Activated CD8-positive, alpha-beta memory T cell treated with anti-CD3 and anti-CD28 coated beads for 4 hours (primary cell): Measurements from ENCODE around the gene ZFP36L2.

ENCODE experiments used
- DNase-seq, 2 donors: peaks; one replicate each; pipeline ENCODE4 v3.0.0-alpha.2; 2020; ENCODE audit warnings: low read depth in 2 of 2

ZFP36L2 gene

GRCh38 chr2:43223521-43224001 lies 2.8 kb downstream of the ZFP36L2 start:
- DNase-seq: no peak

- no peak for DNase-seq
Observed at GRCh38 chr2:43222475-43223309, 3.7 kb downstream of the ZFP36L2 start.

- DNase-seq: no peak
Observed at GRCh38 chr2:43221763-43222474, 4.5 kb downstream of the ZFP36L2 start.

DNA sequence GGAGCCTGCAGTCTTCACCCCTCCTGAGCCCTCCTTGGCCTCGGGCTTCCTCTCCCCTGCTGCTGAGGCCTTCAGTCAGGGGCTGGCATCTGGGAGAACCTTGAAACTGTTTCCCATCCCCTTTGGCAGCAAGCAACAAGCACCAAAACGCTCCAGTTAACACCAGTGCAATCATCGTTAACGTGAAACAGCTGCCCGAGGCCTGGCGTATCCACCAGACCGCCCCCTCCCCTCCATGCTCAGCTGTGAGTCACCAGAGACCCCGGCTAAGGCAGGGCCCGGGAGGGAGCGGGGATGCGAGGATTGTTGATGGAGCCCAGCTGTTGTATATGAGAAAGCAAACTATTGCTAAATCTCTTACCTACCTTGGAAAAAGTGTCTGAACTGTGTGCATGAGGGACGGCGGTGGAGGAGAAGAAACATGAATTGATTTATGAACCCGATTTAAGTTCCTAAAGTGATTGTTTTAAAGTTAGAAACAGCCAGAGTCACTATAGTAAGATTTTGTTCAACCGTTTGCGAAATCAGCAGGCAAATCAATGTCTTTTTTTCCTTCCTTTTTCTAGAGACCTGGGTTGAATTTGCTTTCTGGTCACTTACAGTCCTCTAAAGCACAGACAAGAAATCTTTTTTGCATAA lies 5.2 kb downstream of the ZFP36L2 start:
- no peak for DNase-seq

DNA sequence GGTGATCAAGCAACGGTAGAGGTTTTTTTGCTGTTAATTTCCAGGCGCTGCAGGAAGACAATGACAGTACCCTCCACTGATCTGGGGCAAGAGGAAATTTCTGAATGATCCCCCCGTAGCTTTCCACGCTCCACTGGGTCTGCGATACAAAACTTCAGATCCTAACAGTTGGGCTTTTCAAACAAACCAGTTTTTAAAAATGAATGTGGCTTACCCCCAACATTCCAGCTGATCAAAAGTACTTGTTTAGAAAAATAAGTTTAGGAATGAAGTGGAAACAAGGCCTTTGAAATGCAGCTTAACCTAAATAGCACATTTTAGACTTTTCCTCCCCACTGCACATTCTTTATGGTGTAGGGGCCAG lies 5.7 kb downstream of the ZFP36L2 start:
- no peak for DNase-seq

DNA sequence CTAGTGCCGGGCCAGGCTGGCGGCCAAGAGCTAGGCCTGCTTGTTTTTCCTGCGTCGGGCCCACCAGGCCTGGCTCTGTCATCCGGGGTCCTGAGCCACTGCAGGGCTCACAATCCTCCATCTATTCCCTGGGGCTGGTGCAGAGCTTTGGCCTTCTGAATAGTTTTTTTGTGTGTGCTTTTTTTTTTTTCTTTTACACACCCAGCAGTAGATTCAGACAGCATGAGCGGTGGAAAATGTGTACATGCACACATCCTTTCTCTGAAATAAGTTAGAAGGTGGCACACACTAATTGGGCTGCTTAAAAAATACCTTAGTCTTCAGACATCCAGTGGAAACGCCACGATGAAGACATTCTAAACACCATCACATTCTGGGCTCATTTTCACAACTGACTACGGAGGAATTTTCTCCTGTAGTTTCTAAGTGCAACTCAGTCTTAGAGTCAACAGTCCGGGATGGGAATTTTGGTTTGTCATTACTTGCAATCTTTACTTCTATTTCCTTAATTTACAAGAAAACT lies 6.1 kb downstream of the ZFP36L2 start:
- DNase-seq: no peak

GRCh38 chr2:43219383-43220228 lies 6.8 kb downstream of the ZFP36L2 start:
- DNase-seq: peak; percentile 42 to 55

DNA sequence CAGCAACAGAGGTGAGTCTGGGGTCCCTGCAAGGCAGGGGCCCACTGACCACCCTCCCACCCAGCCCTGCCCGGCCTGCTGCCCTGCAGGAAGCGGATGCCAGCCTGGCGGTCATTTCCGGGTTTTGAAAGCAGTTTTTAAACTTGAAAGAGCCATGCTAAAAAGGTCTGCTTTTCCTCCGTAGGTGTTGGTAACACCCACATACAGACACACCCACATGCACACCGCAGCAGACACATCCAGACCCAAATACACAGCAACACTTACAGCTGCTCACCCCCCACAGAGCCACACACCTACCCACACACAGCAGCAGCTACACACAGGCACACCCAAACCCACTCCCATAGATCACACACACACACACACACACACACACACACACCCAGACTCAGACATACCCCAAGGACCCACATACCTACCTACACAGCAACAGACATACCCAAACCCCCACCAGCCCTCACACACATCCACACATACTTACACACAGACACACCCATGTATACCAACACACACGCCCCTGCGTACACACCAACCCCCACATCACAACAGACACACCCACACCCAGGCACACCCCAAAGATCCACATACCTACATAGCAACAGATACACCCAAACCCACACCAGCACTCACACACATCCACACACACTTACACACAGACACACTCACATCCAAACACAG lies 7.6 kb downstream of the ZFP36L2 start:
- peak; percentile 60 to 70 for DNase-seq

- no peak for DNase-seq
Observed at GRCh38 chr2:43218155-43218701, 8.2 kb downstream of the ZFP36L2 start.

GRCh38 chr2:43217228-43218154 lies 8.9 kb downstream of the ZFP36L2 start:
- DNase-seq: no peak

DNA sequence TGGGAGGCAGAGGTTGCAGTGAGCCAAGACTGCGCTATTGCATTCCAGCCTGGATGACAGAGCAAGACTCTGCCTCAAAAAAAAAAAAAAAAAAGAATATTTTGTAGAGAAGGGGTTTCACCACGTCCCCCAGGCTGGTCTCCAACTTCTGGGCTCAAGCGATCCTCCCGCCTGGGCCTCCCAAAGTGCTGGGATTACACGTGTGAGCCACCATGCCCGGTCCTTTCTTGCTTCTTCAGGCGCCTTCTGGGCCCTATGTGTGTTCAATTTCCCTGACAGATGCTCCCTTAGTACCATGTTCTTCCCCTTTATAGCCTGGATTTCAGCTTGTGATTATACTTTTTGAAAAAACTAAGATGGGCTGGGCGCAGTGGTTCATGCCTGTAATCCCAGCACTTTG lies 9.8 kb downstream of the ZFP36L2 start:
- no peak for DNase-seq

GRCh38 chr2:43215673-43216255 lies 10.6 kb downstream of the ZFP36L2 start:
- no peak for DNase-seq

- DNase-seq: no peak
Observed at GRCh38 chr2:43214253-43214652, 12.2 kb downstream of the ZFP36L2 start.

DNA sequence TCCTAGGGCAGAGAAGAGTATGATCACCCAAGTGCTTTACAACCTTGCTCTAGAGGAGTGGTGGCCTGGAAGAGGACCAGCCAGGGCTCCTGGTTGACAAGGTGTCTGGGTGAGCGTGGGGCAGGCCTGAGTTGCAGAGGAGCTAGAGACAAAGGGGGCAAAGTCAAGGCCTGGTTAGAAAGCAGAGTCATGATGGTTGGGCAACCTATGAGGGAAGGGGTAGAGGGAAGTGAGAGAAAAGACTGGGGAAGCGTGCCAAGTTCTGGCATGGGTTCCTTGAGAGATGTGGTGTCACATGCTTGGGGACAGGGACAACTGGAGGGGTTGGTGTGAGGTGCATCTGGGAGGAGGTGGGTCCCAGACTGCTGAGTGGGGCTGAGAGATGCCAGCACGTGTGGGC lies 13.5 kb downstream of the ZFP36L2 start:
- no peak for DNase-seq

DNA sequence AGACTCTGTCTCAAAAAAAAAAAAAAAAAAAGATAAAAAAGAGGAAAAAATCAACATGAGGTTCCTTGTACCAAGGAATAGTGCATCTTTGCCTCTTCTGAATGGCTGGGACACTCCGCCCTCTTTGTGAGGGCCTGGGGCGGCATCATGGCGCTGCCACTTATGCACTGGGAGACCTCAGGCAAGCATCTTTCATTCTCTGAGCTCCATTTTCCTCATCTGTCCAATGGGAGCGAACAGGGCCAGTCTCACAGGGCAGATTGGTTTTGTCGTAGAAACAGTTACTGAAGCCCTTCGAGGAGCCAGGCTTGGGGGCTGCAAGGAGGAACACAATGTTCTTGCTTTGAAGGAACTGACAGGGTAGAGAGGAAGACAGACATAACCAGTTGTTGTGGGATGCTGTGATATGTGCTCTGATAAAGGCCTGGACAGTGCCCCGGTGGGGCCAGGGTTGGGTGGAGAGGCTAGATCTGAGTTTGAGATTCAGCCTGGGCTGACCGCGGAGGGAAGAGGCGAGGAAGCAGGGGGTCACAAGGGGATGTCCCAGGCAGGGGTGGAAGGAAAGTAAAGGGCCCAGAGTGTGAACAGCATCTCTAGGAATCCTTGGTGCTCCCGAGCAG lies 14.1 kb downstream of the ZFP36L2 start:
- DNase-seq: no peak

- DNase-seq: peak in 1 of 2 donors; percentile 13
Observed at GRCh38 chr2:43210467-43211303, 15.7 kb downstream of the ZFP36L2 start.

- DNase-seq: no peak
Observed at GRCh38 chr2:43210125-43210466, 16.3 kb downstream of the ZFP36L2 start.

GRCh38 chr2:43209204-43209717 lies 17.1 kb downstream of the ZFP36L2 start:
- DNase-seq: no peak
